ENCODE data around the gene FAM76B.
A peak's percentile ranks its signal among the peaks of the same experiment; 100 is the strongest.

The FAM76B gene

DNA sequence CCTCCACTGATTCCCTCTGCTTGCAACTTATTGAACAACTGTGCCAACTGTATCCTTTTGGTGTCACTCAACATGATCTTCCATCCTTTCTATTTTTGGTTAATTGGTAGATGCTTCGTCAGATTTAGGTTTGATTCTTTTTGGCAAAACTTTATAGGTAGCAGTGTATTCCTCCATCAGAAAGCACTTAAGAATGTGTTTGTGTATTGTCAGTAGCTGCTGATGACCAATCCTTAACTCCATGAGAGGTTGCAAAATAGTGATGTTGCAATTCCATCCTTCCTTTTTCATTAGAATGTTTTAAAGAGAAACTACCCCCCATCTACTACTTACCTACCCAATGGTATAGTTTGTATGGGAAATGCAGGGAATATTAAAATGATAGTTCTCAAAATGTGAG is 22.1 kb downstream of the FAM76B start:
- no peak for ATAC-seq
- TF ChIP-seq GLIS3 (CRISPR knock-in tag; IDR thresholded peaks at IDR 0.05) (no peak), PPARA (CRISPR knock-in tag; IDR thresholded peaks at IDR 0.05; ENCODE audit: borderline replicate concordance) (no peak)
- TF ChIP-seq, protein P1, sequence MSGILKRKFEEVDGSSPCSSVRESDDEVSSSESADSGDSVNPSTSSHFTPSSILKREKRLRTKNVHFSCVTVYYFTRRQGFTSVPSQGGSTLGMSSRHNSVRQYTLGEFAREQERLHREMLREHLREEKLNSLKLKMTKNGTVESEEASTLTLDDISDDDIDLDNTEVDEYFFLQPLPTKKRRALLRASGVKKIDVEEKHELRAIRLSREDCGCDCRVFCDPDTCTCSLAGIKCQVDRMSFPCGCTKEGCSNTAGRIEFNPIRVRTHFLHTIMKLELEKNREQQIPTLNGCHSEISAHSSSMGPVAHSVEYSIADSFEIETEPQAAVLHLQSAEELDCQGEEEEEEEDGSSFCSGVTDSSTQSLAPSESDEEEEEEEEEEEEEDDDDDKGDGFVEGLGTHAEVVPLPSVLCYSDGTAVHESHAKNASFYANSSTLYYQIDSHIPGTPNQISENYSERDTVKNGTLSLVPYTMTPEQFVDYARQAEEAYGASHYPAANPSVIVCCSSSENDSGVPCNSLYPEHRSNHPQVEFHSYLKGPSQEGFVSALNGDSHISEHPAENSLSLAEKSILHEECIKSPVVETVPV (CRISPR knock-in tag; IDR thresholded peaks at IDR 0.05) = no peak

DNA sequence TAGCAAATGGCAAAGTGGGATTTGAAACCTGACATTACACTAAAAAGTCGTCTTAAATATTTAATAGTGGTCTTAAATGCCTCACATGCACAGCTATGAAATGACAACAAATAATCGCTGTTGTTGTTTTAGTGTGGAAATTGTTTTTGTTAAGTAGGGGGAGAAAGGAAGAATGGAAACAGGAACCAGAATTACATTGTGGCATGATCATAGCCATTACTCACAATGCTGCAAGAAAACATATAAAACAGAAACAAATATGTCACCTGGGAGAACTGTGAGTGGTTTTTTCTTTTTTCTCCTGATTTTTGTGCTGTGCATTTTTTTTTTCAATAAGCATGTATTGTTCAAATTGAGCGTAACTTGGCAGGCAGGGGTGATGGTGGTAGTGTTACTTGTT is 22.9 kb downstream of the FAM76B start:
- no peak for TF ChIP-seq ZFP3 (CRISPR knock-in tag; IDR thresholded peaks at IDR 0.05)
- no peak for TF ChIP-seq ZFP30 (CRISPR knock-in tag; IDR thresholded peaks at IDR 0.05)
- TF ChIP-seq ZC3H10 (CRISPR knock-in tag; IDR thresholded peaks at IDR 0.05) = no peak
- TF ChIP-seq ZNF70 (CRISPR knock-in tag; IDR thresholded peaks at IDR 0.05) = no peak
- TF ChIP-seq OSR1 (CRISPR knock-in tag; IDR thresholded peaks at IDR 0.05) = no peak
- TF ChIP-seq ESRRG (CRISPR knock-in tag; IDR thresholded peaks at IDR 0.05) = no peak
- TF ChIP-seq, protein P2, sequence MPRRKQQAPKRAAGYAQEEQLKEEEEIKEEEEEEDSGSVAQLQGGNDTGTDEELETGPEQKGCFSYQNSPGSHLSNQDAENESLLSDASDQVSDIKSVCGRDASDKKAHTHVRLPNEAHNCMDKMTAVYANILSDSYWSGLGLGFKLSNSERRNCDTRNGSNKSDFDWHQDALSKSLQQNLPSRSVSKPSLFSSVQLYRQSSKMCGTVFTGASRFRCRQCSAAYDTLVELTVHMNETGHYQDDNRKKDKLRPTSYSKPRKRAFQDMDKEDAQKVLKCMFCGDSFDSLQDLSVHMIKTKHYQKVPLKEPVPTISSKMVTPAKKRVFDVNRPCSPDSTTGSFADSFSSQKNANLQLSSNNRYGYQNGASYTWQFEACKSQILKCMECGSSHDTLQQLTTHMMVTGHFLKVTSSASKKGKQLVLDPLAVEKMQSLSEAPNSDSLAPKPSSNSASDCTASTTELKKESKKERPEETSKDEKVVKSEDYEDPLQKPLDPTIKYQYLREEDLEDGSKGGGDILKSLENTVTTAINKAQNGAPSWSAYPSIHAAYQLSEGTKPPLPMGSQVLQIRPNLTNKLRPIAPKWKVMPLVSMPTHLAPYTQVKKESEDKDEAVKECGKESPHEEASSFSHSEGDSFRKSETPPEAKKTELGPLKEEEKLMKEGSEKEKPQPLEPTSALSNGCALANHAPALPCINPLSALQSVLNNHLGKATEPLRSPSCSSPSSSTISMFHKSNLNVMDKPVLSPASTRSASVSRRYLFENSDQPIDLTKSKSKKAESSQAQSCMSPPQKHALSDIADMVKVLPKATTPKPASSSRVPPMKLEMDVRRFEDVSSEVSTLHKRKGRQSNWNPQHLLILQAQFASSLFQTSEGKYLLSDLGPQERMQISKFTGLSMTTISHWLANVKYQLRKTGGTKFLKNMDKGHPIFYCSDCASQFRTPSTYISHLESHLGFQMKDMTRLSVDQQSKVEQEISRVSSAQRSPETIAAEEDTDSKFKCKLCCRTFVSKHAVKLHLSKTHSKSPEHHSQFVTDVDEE (CRISPR knock-in tag; IDR thresholded peaks at IDR 0.05) = no peak
- TF ChIP-seq RARB (CRISPR knock-in tag; IDR thresholded peaks at IDR 0.05) = no peak
- TF ChIP-seq CSDC2 (CRISPR knock-in tag; IDR thresholded peaks at IDR 0.05) = no peak
- no peak for TF ChIP-seq SNAI2 (CRISPR knock-in tag; IDR thresholded peaks at IDR 0.05)
- TF ChIP-seq BACH2 (CRISPR knock-in tag; IDR thresholded peaks at IDR 0.05; ENCODE audit: borderline replicate concordance) = no peak
- TF ChIP-seq, protein P3, sequence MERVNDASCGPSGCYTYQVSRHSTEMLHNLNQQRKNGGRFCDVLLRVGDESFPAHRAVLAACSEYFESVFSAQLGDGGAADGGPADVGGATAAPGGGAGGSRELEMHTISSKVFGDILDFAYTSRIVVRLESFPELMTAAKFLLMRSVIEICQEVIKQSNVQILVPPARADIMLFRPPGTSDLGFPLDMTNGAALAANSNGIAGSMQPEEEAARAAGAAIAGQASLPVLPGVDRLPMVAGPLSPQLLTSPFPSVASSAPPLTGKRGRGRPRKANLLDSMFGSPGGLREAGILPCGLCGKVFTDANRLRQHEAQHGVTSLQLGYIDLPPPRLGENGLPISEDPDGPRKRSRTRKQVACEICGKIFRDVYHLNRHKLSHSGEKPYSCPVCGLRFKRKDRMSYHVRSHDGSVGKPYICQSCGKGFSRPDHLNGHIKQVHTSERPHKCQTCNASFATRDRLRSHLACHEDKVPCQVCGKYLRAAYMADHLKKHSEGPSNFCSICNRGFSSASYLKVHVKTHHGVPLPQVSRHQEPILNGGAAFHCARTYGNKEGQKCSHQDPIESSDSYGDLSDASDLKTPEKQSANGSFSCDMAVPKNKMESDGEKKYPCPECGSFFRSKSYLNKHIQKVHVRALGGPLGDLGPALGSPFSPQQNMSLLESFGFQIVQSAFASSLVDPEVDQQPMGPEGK (CRISPR knock-in tag; IDR thresholded peaks at IDR 0.05; ENCODE audit: borderline replicate concordance) = no peak
- TF ChIP-seq TCF4 (CRISPR knock-in tag; IDR thresholded peaks at IDR 0.05; ENCODE audit: borderline replicate concordance) = no peak
- no peak for ATAC-seq

DNA sequence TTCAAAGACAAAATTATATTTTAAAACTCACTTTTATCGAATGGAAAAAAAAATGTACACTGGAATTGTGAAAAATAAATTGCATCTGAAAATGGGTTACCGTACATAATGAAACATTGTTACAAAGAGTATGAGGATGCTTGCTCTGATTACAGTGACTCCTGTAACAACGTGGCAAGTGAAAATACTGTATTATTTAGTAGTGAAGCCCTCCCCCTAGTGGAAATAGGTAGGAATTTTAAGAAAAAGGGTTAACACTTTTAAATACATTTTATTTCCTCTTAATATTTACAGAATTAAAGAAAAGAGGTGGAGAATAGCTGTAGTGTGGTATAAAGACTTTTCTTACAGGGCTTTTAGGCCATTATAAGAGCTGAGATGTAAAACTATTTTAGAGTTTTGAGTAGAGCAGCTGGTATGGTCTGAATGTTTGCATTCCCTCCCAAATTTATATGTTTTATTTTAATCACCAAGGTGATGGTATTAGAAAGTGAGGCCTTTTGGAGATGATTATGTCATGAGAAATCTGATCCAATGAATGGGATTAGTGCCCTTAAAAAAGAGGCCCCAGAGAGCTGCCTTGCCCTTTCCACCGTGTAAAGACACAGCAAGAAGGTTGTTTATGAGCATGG is 25.2 kb downstream of the FAM76B start:
- no peak for TF ChIP-seq PPARA (CRISPR knock-in tag; IDR thresholded peaks at IDR 0.05; ENCODE audit: borderline replicate concordance)
- no peak for TF ChIP-seq TCF4 (CRISPR knock-in tag; IDR thresholded peaks at IDR 0.05; ENCODE audit: borderline replicate concordance)
- no peak for TF ChIP-seq ZNF8 (CRISPR knock-in tag; IDR thresholded peaks at IDR 0.05)
- TF ChIP-seq RARB (CRISPR knock-in tag; IDR thresholded peaks at IDR 0.05) = no peak
- no peak for TF ChIP-seq ZNF70 (CRISPR knock-in tag; IDR thresholded peaks at IDR 0.05)
- TF ChIP-seq, protein P2 (CRISPR knock-in tag; IDR thresholded peaks at IDR 0.05) = no peak
- TF ChIP-seq BACH2 (CRISPR knock-in tag; IDR thresholded peaks at IDR 0.05; ENCODE audit: borderline replicate concordance) = no peak
- TF ChIP-seq TOX (CRISPR knock-in tag; IDR thresholded peaks at IDR 0.05; ENCODE audit: borderline replicate concordance) = no peak
- TF ChIP-seq ZC3H10 (CRISPR knock-in tag; IDR thresholded peaks at IDR 0.05) = no peak
- no peak for TF ChIP-seq ISL1 (CRISPR knock-in tag; IDR thresholded peaks at IDR 0.05)
- TF ChIP-seq, protein P4, sequence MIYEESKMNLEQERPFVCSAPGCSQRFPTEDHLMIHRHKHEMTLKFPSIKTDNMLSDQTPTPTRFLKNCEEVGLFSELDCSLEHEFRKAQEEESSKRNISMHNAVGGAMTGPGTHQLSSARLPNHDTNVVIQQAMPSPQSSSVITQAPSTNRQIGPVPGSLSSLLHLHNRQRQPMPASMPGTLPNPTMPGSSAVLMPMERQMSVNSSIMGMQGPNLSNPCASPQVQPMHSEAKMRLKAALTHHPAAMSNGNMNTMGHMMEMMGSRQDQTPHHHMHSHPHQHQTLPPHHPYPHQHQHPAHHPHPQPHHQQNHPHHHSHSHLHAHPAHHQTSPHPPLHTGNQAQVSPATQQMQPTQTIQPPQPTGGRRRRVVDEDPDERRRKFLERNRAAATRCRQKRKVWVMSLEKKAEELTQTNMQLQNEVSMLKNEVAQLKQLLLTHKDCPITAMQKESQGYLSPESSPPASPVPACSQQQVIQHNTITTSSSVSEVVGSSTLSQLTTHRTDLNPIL (CRISPR knock-in tag; IDR thresholded peaks at IDR 0.05; ENCODE audit: low read depth) = no peak
- no peak for TF ChIP-seq ZFP30 (CRISPR knock-in tag; IDR thresholded peaks at IDR 0.05)
- TF ChIP-seq, protein P1 (CRISPR knock-in tag; IDR thresholded peaks at IDR 0.05) = no peak
- no peak for TF ChIP-seq OSR1 (CRISPR knock-in tag; IDR thresholded peaks at IDR 0.05)
- TF ChIP-seq, protein P3 (CRISPR knock-in tag; IDR thresholded peaks at IDR 0.05; ENCODE audit: borderline replicate concordance) = no peak
- ATAC-seq = peak; percentile 80

Measured in SK-N-SH treated with all-trans-retinoic acid at 6 μM for 48 hours (cell line).